Smooth muscle cell (in vitro differentiated cells): Measurements from ENCODE around the gene GLTPD2. TPM values are rescaled to one million over a fixed set of nuclear protein-coding genes. Genes with fewer than 3 reads are reported as not detected.
A peak's percentile ranks its signal among the peaks of the same experiment; 100 is the strongest.

ENCODE experiments used
- DNase-seq: peaks from one replicate; lab custom pipeline; 2025; ENCODE audit not compliant: unreplicated experiment; lab: John Stamatoyannopoulos, UW
- H2AFZ ChIP-seq: fragments of 200-600 bp; sonication (generic); 2 replicates; pipeline ENCODE4 v1.6.0; 2016; ENCODE audit warnings: antibody characterized with exemption, low read depth, mild to moderate bottlenecking
- H3F3A ChIP-seq: fragments of 200-600 bp; sonication (generic); 2 replicates; pipeline ENCODE4 v1.6.0; 2017; ENCODE audit warnings: antibody characterized with exemption, low read depth
- H3K27ac ChIP-seq: fragments of 200-600 bp; sonication (generic); 2 replicates; pipeline ENCODE4 v1.5.1; 2016; ENCODE audit warnings: low read depth, mild to moderate bottlenecking
- H3K27me3 ChIP-seq: fragments of 200-600 bp; sonication (generic); 2 replicates; pipeline ENCODE4 v1.6.1; 2016; ENCODE audit warnings: low read depth, mild to moderate bottlenecking
- H3K36me3 ChIP-seq: fragments of 200-600 bp; sonication (generic); 2 replicates; pipeline ENCODE4 v1.5.1; 2016; ENCODE audit warnings: low read depth
- H3K4me1 ChIP-seq: fragments of 200-600 bp; sonication (generic); 2 replicates; pipeline ENCODE4 v1.5.1; 2016; ENCODE audit warnings: low read depth
- H3K4me2 ChIP-seq: fragments of 200-600 bp; sonication (generic); 2 replicates; pipeline ENCODE4 v1.6.0; 2016; ENCODE audit warnings: mild to moderate bottlenecking
- H3K4me3 ChIP-seq: fragments of 200-600 bp; sonication (generic); 2 replicates; pipeline ENCODE4 v1.5.1; 2016; ENCODE audit warnings: mild to moderate bottlenecking
- H3K79me2 ChIP-seq: fragments of 200-600 bp; sonication (generic); 2 replicates; pipeline ENCODE4 v1.6.0; 2016; ENCODE audit warnings: low read depth, mild to moderate bottlenecking
- H3K9ac ChIP-seq: fragments of 200-600 bp; sonication (generic); 2 replicates; pipeline ENCODE4 v1.6.0; 2016; ENCODE audit warnings: low read depth
- H3K9me3 ChIP-seq: fragments of 200-600 bp; sonication (generic); replicated peaks from 2 replicates; pipeline ENCODE4 v1.5.1; 2016; ENCODE audit warnings: low read depth
- H4K20me1 ChIP-seq: fragments of 200-600 bp; sonication (generic); 2 replicates; pipeline ENCODE4 v1.6.0; 2016; ENCODE audit warnings: low read depth
- WGBS: methylation state at CpG from one replicate; pipeline ENCODE4 v1.1.7; 2016; ENCODE audit warnings: low lambda C conversion rate; 5-methylcytosine and 5-hydroxymethylcytosine counted together
- polyA plus RNA-seq: library from polyadenylated mRNA; unstranded; fragments of >200 nt; fragmentation: Nextera tagmentation; extraction: Ambion mirVana; gene quantifications from 2 replicates; pipeline ENCODE4 v1.2.1, GENCODE V29; 2016
- total RNA-seq: library from RNA; depleted of rRNA; stranded (reverse); fragments of >200 nt; gene quantifications from 2 replicates; pipeline ENCODE4 v1.2.3, GENCODE V29; 2014
- TF ChIP-seq, protein P1 (sequence below): fragments of 200-600 bp; sonication (generic); IDR thresholded peaks from 2 replicates; pipeline ENCODE4 v1.5.1; 2017; ENCODE audit warnings: borderline replicate concordance, mild to moderate bottlenecking, antibody characterized with exemption; ENCODE audit not compliant: insufficient read depth, poor library complexity, severe bottlenecking

The GLTPD2 gene
- total and polyA plus RNA-seq, 2 experiments from 2014 or later: 0.89 TPM; not detected in 1

DNA sequence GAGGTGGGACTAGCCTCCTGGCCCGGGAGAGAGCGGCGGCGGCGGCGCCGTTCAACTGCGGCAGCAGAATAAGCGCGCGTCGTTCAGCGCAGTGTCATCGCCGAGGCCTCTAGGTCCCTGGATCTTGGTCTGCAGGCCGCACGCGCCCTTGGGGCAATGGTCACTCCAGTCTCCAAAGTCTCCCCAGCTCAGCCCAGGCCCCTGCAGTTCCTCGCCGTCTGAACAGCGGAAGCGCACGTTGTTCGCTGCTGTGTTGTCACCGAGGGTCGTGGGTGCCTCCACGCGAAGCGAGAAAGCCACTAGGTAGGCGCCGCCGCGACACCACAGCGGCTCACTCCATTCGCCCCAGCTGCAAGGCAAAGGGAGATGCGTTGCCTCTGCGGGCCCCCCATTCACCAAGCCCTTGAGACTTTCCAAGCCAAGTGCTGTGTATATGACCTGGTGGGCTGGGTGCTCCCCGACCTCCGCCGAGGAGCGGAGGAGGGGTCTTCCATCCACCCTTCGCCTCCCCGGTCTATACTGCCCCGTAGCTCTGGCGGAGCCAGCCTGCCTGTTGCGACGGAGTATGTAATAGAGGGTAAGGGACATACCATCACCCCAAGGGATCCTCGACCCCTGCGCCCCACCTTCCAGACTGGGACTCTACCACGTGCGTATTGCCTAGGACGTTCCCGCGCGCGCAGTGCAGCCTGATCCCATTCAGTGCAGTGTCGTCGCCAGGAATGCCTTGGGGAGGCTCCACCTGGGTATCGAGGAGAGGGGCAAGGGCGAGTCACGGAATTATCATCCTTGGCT lies 3.3 kb upstream of the GLTPD2 start:
- H3K9me3 ChIP-seq: no peaks in the 10 kb centered on the region
- 91% methylated on average over 61 of the region's 61 CpGs for WGBS
- H4K20me1 ChIP-seq: no peaks in the 10 kb centered on the region
- no peak for DNase-seq
- no peak overlapping the region for H3K9ac ChIP-seq
- peaks cover 18% of the 10 kb centered on the region for H3K4me1 ChIP-seq
- H3K79me2 ChIP-seq: no peaks in the 10 kb centered on the region
- no peaks in the 10 kb centered on the region for H3K36me3 ChIP-seq
- TF ChIP-seq, protein P1, sequence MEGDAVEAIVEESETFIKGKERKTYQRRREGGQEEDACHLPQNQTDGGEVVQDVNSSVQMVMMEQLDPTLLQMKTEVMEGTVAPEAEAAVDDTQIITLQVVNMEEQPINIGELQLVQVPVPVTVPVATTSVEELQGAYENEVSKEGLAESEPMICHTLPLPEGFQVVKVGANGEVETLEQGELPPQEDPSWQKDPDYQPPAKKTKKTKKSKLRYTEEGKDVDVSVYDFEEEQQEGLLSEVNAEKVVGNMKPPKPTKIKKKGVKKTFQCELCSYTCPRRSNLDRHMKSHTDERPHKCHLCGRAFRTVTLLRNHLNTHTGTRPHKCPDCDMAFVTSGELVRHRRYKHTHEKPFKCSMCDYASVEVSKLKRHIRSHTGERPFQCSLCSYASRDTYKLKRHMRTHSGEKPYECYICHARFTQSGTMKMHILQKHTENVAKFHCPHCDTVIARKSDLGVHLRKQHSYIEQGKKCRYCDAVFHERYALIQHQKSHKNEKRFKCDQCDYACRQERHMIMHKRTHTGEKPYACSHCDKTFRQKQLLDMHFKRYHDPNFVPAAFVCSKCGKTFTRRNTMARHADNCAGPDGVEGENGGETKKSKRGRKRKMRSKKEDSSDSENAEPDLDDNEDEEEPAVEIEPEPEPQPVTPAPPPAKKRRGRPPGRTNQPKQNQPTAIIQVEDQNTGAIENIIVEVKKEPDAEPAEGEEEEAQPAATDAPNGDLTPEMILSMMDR: no peak
- H3K27me3 ChIP-seq: peaks cover 7% of the 10 kb centered on the region
- no peak overlapping the region for H3K4me3 ChIP-seq
- H3K4me2 ChIP-seq: no peak overlapping the region
- no peaks in the 10 kb centered on the region for H3F3A ChIP-seq
- no peak overlapping the region for H2AFZ ChIP-seq
- H3K27ac ChIP-seq: no peak overlapping the region

DNA sequence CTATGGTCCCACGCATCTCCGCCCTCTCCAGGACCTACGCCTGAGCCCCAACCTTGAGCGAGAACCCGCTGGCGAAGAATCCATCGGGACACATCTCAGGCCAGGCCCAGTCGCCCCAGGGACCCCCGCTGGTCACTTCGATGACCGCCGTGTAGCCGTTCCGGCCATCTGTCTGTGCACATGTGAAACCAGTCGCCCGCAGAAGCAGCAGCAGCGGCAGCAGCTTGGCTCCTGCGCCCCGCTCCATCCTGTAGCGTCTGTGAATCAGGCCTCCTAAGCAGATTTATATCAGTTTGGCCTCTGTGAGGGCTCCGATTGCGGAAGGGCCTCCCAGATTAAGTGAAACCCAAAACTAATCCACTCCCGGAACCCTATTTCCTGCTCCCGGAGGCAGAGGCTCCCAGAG lies 2.7 kb upstream of the GLTPD2 start, which contains the start of gene VMO1:
VMO1 (minus strand) TSS at position 259 of the 406 bp plus-strand sequence; CDS start at position 247, 12 bp downstream.
- TF ChIP-seq, protein P1: no peak
- WGBS: 68% methylated on average over 24 of the region's 24 CpGs
- Histone ChIP-seq H3K36me3 (no peaks in the 10 kb centered on the region), H4K20me1 (no peaks in the 10 kb centered on the region), H3K4me2 (peak within 1 kb of the TSS; percentile 83), H2AFZ (peak within 1 kb of the TSS; percentile 48), H3K27ac (no peak within 1 kb of the TSS), H3K79me2 (no peaks in the 10 kb centered on the region), H3K9ac (no peak within 1 kb of the TSS), H3K27me3 (peaks cover 7% of the 10 kb centered on the region), H3F3A (no peaks in the 10 kb centered on the region), H3K4me1 (peaks cover 18% of the 10 kb centered on the region), H3K9me3 (no peaks in the 10 kb centered on the region), H3K4me3 (peak within 1 kb of the TSS; percentile 35)
- no peak for DNase-seq

DNA sequence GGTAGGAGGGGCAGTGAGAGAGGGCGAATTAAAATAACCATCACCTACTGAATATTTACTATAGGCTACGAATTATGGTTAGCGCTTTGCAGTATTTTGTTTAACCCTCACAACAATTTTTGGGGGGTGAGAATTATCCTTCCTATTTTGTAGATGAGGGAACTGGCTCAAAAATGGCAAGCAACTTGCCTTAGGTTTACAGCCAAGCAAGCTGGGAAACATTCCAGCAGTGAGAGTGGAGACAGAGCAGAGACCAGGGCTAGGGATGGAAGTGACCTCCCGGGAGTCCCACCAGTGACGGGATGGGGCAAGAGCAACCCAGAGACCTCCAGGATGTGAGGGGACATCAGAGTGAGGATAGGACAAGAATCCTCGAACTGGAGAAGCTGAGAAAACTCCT lies 2.2 kb upstream of the GLTPD2 start:
- Histone ChIP-seq H3K4me1 (peaks cover 18% of the 10 kb centered on the region), H3K27ac (no peak overlapping the region), H3K9ac (no peak overlapping the region), H3K4me3 (no peak overlapping the region), H3K79me2 (no peaks in the 10 kb centered on the region), H3F3A (no peaks in the 10 kb centered on the region), H3K4me2 (peak overlapping the region; percentile 36), H4K20me1 (no peaks in the 10 kb centered on the region), H3K36me3 (no peaks in the 10 kb centered on the region), H3K9me3 (no peaks in the 10 kb centered on the region), H3K27me3 (peaks cover 7% of the 10 kb centered on the region), H2AFZ (no peak overlapping the region)
- TF ChIP-seq, protein P1: no peak
- no peak for DNase-seq
- 71% methylated on average over 6 of the region's 6 CpGs for WGBS
